IPS-NIHi7 (cell line): ENCODE results near the gene ATXN2L.
"Not testable (repeated sequence)": the region's sequence is repeated elsewhere in the genome, so short reads cannot be mapped to it uniquely, and the experiment has no call there.

Experiments
- DNase-seq: peaks from one replicate; pipeline ENCODE4 v3.0.0; 2012; ENCODE audit warnings: mixed read lengths; ENCODE audit errors: extremely low spot score

The ATXN2L gene, protein sequence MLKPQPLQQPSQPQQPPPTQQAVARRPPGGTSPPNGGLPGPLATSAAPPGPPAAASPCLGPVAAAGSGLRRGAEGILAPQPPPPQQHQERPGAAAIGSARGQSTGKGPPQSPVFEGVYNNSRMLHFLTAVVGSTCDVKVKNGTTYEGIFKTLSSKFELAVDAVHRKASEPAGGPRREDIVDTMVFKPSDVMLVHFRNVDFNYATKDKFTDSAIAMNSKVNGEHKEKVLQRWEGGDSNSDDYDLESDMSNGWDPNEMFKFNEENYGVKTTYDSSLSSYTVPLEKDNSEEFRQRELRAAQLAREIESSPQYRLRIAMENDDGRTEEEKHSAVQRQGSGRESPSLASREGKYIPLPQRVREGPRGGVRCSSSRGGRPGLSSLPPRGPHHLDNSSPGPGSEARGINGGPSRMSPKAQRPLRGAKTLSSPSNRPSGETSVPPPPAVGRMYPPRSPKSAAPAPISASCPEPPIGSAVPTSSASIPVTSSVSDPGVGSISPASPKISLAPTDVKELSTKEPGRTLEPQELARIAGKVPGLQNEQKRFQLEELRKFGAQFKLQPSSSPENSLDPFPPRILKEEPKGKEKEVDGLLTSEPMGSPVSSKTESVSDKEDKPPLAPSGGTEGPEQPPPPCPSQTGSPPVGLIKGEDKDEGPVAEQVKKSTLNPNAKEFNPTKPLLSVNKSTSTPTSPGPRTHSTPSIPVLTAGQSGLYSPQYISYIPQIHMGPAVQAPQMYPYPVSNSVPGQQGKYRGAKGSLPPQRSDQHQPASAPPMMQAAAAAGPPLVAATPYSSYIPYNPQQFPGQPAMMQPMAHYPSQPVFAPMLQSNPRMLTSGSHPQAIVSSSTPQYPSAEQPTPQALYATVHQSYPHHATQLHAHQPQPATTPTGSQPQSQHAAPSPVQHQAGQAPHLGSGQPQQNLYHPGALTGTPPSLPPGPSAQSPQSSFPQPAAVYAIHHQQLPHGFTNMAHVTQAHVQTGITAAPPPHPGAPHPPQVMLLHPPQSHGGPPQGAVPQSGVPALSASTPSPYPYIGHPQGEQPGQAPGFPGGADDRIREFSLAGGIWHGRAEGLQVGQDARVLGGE

DNA sequence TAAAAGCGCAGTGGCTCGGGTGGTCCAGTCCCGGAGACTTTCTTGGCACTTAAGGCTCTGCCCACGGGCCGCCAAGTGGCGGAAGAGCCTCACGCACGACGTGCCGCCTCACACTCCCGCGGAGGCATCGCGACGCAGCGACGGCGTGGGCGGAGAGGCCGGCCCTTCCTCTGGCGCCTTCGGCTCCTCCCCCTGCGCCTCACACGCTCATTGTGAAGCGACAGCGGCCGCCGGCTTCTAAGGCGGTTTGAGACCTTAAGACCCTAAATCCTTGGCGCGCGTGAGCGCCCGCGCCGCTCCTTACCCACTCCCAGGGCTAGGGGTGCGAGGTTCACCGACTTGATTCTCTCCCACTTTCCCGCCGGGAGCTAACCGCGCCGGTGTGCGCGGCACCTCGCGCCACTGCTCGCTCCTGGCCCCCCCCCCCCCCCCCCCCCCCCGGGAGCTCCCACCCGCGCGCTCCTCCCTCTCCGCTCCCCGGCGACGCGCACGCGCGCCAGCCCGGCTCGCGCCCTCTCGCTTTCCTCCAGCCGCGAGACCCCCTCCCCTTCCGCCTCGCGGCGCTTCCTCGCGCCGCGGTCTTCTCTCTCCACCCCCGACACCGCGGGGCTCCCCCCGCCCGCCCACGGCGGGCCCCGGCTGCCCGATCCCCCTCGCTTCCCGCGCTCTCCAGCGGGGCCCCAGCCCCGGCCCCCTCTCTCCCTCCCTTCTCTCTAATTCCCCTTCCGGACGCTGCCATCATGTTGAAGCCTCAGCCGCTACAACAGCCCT is at the start of gene ATXN2L:
Gene ATXN2L (plus strand): TSS at position 480 of the 771 bp plus-strand sequence. CDS start 261 bp downstream, at position 741.
- DNase-seq: peak; percentile 89

DNA sequence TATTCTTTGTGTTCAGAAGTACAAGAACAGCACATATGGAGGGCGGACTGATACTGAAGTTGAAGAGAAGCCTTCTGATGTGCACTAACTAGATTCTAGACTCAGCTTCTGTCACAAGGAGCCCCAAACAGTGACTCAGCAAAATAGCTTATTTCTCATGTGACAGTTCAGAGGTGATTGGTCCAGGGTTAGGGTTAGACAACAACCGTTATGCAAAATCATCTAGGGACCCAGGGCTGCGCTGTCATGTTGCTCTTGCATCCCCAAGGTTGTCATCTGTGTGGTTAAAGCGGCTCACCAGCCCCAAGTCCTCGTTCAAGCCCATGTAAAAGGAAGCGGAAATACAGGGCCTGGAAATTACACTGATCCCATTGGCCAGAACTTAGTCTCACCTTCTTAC is 41.1 kb upstream of the ATXN2L start:
- DNase-seq: not testable (repeated sequence)

DNA sequence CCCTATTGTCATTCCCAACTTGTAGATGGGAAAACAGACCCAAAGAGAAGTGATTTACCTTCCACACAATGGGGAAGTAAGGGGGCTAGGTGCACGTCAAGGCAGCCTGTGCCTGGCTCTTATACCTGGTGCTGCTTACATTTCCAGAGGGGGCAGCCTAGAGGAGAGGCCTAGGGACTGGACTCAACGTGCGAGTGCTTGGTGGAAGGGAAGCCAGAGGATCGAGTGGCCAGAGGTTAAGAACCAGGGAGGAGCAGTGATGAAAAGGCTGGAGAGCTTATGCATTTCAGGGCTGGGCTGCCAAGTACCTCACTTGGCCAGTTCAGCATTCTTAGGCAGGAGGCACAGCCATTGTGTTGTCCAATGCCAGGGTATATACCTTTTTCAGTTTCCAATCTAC is 40.4 kb upstream of the ATXN2L start:
- not testable (repeated sequence) for DNase-seq

DNA sequence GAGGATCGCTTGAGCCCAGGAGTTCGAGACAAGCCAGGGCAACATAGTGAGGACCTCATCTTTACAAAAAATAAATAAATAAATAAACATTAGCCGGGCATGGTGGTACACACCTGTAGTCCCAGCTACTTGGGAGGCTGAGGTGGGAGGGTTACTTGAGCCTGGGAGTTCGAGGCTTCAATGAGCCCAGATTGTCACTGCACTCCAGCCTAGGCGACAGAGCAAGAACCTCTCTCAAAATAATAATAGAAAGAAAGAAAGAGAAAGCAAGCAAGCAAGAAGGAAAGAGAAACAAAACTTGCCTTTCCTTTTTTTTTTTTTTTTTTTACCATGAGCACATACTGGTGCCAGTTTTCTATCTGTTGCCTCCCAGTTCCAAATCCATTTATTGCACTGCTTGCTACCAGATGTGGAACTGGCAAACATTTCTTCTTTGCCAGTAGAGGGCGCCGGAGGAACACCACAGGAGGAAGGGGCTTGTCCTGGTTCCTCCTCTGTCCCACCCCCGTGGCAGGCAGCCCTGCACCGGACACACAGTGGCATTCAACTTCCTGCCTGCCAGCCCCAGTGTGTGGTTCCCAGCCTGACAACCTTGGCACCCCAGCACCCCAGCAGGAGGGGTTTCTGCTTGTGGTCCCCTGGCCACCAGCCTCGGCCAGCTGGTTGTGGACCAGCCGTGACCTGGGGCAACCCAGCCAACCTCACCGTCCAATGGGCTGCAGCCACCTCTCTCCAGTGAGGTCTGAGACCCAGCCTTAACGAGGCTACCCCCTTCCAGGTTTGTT is 20.4 kb upstream of the ATXN2L start:
- not testable (repeated sequence) for DNase-seq

DNA sequence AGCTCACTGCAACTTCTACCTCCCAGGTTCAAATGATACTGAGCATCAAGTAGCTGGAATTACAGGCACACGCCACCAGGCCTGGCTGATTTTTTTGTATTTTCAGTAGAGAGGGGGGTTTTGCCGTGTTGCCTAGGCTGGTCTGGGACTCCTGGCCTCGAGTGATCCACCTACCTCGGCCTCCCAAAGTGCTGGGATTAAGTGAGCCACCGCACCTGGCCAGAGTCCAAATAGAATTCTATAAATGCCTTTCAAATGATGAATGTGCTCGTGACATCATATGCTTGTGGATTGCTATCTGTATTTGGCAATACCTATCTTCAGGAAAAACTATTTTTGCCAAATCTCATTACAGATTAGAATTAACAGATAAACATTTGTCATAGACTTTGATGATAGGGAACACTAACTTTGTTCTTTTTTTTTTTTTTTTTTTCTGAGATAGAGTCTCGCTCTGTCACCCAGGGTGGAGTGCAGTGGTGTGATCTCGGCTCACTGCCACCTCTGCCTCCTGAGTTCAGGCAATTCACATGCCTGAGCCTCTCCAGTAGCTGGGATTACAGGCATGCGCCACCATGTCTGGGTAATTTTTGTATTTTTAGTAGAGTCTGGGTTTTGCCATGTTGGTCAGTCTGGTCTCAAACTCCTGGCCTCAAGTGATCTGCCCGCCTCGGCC is 15.2 kb upstream of the ATXN2L start:
- DNase-seq: not testable (repeated sequence)

DNA sequence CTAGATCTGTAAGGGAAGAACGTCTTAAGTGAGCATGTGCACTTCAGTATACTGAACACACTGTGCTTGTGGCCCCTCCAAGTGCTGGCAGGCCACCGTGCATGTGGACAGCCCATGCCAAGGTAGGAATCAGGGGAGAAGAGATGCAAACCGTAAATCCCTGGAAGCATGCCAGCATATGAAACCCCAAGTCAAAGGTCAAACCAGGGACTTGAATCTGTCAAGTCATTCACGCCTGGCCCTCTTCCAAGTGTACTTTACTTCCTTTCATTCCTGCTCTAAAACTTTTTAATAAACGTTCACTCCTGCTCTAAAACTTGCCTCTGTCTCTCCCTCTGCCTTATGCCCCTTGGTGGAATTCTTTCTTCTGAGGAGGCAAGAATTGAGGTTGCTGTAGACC is 2.8 kb upstream of the ATXN2L start:
- DNase-seq: no peak

DNA sequence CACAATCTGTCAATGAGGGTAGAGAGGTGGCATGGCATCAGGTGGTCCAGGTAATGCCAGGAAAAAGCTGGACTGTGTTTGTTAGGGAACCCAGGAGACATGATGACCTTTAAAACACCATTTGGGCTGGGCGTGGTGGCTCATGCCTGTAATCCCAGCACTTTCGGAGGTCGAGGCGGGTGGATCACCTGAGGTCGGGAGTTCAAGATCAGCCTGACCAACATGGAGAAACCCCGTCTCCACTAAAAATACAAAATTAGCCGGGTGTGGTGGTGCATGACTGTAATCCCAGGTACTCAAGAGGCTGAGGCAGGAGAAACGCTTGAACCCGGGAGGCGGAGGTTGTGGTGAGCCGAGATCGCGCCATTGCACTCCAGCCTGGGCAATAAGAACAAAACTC is 2.3 kb upstream of the ATXN2L start:
- not testable (repeated sequence) for DNase-seq

DNA sequence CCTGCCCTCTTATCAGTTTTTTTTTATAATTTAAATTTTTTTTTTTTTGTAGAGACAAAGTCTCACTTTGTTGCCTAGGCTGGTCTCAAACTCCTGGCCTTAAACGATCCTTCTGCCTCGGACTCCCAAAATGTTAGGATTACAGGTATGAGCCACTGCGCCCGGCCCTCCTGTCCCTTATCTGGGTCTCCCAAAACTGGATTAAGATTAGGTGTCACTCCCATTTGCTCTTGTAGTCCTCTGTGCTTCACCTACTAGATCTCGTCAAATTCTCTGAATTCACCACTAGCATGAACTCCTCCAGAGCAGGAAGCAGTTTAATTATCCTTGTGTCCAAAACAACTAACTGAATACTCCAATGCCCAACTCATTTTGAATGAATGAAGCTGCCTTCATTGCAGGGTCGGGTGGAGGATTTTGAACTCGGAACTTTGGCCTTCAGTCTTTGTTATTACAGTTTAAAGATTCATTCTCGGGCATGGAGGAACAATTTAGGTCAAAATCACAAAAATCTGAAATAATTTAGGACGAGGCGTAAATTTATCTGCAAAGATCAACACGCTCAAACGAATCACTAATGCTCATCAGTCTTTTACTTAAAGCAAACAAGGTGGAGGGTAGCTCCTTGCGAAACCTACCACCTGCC is 802 bp upstream of the ATXN2L start:
- DNase-seq: no peak

DNA sequence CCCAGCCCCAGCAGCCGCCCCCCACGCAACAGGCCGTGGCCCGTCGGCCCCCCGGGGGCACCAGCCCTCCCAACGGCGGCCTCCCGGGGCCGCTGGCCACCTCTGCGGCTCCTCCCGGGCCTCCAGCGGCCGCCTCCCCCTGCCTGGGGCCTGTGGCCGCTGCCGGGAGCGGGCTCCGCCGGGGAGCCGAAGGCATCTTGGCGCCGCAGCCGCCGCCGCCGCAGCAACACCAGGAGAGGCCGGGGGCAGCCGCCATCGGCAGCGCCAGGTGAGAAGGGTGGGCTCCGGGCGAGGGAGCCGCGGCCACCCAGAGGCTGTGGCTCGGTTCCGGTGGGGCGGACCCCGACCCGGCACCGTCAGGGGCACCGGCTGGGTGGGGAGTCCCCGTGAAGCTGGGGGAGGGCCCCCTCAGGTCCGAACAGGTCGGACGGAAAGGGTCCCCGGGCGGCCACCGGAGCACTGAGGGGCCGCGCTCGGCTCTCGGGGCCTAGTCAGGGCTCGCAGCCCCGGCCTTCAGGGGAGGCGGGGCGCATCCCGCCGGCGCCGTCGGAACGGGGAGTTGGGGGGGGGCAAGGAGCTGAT is 583 bp downstream of the ATXN2L start:
- DNase-seq: no peak

DNA sequence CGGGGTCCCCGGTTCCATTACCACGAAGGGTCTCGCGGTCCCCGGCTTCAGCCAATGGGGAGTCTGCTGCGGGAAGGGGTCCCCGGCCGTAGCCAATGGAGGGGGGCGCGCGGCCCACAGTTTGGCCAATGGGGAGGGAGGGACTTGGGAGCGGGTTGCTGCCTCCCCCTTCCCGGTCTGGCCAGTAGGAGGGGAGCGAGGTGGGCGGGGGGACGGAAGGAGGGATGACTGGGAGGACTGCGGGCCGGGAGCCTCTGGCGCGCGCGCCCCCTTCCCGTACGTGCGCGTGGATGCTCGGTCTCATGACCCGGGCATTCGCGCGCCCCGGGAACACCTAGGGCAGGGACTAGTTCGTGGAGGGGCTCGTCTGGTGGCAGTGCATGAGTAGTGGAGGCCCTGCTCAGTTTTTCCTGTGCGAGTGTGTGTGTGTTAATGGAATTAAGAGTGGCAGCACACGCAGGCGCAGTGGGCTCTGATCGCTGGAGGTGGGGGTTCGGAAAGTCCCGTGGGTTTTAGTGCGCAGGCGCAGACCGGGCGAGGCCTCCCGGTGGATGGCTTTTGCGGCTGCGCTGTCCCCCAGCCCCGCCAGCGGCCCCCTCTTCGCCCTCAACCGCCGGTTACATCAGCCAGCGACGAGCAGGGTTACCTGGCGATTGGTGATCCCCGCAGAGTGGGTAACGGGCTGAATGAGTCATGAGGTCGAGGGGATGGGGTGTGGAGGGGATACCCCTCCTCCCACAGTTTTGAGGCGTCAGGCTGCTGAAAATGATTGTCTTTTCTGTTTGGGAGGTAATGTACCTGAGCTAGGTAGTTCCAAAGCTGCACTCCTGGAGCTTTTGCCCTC is 1.3 kb downstream of the ATXN2L start:
- DNase-seq: peak; percentile 97

DNA sequence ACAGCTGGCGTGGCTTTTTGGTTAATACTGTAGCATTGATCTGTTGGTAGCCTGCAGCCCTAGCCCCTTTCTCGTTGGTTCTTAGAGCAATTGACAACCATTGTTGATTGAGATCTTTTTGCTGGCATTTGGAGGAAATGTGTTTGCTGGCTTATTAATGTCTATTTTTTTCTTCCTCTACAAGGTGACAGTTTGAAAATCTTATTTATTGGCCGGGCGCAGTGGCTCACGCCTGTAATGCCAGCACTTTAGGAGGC is 1.8 kb downstream of the ATXN2L start:
- no peak for DNase-seq

DNA sequence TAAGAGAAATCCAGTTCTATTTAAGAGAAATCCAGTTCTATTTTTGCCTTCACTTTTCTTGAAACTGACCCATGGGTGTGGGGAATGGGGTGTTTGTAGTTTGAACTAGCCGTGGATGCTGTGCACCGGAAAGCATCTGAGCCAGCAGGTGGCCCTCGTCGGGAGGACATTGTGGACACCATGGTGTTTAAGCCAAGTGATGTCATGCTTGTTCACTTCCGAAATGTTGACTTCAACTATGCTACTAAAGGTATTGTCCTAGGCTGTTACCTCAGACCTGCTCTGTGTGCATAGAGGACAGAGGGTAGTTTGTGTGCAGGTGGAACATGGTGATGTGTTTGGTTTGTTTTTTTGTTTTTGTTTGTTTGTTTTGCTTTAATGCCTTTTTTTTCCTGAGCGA is 3.3 kb downstream of the ATXN2L start:
- no peak for DNase-seq

DNA sequence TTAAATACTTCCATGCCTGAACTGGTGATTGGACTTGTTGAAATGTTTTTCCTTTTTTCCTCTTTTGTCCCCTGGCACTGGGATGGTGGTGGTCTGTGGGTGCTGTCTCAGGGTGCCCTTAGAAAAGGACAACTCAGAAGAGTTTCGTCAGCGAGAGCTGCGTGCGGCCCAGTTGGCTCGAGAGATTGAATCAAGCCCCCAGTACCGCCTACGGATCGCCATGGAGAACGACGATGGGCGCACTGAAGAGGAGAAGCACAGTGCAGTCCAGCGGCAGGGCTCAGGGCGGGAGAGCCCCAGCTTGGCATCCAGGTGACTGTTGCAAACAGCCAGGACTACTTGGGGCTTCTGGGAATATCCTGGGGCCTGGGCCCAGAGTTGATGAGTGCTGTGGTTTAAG is 6.9 kb downstream of the ATXN2L start:
- no peak for DNase-seq

DNA sequence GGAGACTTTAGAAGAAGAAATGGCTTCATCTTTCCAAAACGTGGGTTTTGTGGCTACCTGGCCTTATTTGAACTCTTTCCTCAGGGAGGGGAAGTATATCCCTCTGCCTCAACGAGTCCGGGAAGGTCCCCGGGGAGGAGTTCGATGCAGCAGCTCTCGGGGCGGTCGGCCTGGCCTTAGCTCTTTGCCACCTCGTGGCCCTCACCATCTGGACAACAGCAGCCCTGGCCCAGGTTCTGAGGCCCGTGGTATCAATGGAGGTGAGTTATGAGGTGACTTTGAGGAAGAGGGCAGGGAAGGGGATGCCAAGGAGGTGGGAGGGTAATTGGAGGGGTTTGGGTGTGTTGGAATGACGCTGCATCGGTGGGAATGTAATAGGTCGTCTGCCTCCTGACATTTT is 7.7 kb downstream of the ATXN2L start:
- DNase-seq: no peak

DNA sequence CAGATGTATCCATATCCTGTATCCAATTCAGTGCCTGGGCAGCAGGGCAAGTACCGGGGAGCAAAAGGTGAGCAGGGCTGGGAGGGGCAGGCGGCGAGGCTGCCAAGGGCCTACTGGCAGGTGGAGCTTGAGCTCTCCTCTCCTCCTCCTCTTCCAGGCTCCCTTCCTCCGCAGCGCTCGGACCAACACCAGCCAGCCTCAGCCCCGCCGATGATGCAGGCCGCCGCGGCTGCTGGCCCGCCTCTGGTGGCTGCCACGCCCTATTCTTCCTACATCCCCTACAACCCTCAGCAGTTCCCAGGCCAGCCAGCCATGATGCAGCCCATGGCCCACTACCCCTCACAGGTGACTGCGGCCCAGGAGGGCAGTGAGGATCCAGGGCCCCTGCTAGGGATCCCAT is 11.6 kb downstream of the ATXN2L start:
- no peak for DNase-seq

DNA sequence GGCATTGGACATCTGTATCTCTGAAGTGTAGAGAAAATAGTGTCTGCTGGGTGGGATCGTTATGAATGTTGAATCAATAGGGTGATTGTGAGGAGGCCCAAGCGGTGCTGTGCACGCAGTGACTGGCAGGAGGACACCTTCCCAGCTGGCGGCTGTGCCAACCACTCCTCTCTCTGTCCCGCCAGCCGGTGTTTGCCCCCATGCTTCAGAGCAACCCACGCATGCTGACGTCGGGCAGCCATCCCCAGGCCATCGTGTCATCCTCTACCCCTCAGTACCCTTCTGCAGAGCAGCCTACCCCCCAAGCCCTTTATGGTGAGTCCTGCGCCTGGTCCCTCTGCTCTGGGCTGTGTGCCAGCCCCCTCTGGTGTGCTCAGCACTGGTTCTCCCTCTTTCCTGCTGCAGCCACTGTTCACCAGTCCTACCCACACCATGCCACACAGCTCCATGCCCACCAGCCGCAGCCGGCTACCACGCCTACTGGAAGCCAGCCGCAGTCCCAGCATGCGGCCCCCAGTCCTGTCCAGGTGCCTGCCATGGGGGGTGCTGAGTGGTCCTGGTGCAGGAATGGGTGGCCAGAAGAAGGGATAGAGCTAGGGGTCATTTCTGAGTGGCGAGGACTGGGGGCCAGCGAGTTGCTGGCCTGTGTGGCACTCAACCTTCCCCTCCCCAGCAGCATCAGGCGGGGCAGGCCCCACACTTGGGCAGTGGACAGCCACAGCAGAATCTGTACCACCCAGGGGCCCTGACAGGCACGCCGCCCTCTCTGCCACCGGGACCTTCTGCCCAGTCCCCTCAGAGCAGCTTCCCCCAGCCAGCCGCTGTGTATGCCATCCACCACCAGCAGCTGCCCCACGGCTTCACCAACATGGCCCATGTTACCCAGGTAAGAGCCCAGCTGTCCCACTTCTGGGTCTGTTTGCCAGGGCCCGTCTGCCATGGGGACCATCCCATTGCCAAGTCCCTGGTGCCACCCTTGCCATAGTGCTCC is 12.4 kb downstream of the ATXN2L start:
- no peak for DNase-seq
